Smooth muscle cell (in vitro differentiated cells): ENCODE measurements around the gene MMS19. TPM values are rescaled to one million over a fixed set of nuclear protein-coding genes. Genes with fewer than 3 reads are reported as not detected.

Source experiments
- DNase-seq: peaks from one replicate; lab custom pipeline; 2025; ENCODE audit not compliant: unreplicated experiment; lab: John Stamatoyannopoulos, UW
- H2AFZ ChIP-seq: fragments of 200-600 bp; sonication (generic); 2 replicates; pipeline ENCODE4 v1.6.0; 2016; ENCODE audit warnings: antibody characterized with exemption, low read depth, mild to moderate bottlenecking
- H3F3A ChIP-seq: fragments of 200-600 bp; sonication (generic); 2 replicates; pipeline ENCODE4 v1.6.0; 2017; ENCODE audit warnings: antibody characterized with exemption, low read depth
- H3K27ac ChIP-seq: fragments of 200-600 bp; sonication (generic); 2 replicates; pipeline ENCODE4 v1.5.1; 2016; ENCODE audit warnings: low read depth, mild to moderate bottlenecking
- H3K27me3 ChIP-seq: fragments of 200-600 bp; sonication (generic); 2 replicates; pipeline ENCODE4 v1.6.1; 2016; ENCODE audit warnings: low read depth, mild to moderate bottlenecking
- H3K36me3 ChIP-seq: fragments of 200-600 bp; sonication (generic); 2 replicates; pipeline ENCODE4 v1.5.1; 2016; ENCODE audit warnings: low read depth
- H3K4me1 ChIP-seq: fragments of 200-600 bp; sonication (generic); 2 replicates; pipeline ENCODE4 v1.5.1; 2016; ENCODE audit warnings: low read depth
- H3K4me2 ChIP-seq: fragments of 200-600 bp; sonication (generic); 2 replicates; pipeline ENCODE4 v1.6.0; 2016; ENCODE audit warnings: mild to moderate bottlenecking
- H3K4me3 ChIP-seq: fragments of 200-600 bp; sonication (generic); 2 replicates; pipeline ENCODE4 v1.5.1; 2016; ENCODE audit warnings: mild to moderate bottlenecking
- H3K79me2 ChIP-seq: fragments of 200-600 bp; sonication (generic); 2 replicates; pipeline ENCODE4 v1.6.0; 2016; ENCODE audit warnings: low read depth, mild to moderate bottlenecking
- H3K9ac ChIP-seq: fragments of 200-600 bp; sonication (generic); 2 replicates; pipeline ENCODE4 v1.6.0; 2016; ENCODE audit warnings: low read depth
- H3K9me3 ChIP-seq: fragments of 200-600 bp; sonication (generic); replicated peaks from 2 replicates; pipeline ENCODE4 v1.5.1; 2016; ENCODE audit warnings: low read depth
- H4K20me1 ChIP-seq: fragments of 200-600 bp; sonication (generic); 2 replicates; pipeline ENCODE4 v1.6.0; 2016; ENCODE audit warnings: low read depth
- CTCF ChIP-seq: fragments of 200-600 bp; sonication (generic); IDR thresholded peaks from 2 replicates; pipeline ENCODE4 v1.5.1; 2017; ENCODE audit warnings: borderline replicate concordance, mild to moderate bottlenecking, antibody characterized with exemption; ENCODE audit not compliant: insufficient read depth, poor library complexity, severe bottlenecking
- WGBS: methylation state at CpG from one replicate; pipeline ENCODE4 v1.1.7; 2016; ENCODE audit warnings: low lambda C conversion rate; 5-methylcytosine and 5-hydroxymethylcytosine counted together
- polyA plus RNA-seq: library from polyadenylated mRNA; unstranded; fragments of >200 nt; fragmentation: Nextera tagmentation; extraction: Ambion mirVana; gene quantifications from 2 replicates; pipeline ENCODE4 v1.2.1, GENCODE V29; 2016
- total RNA-seq: library from RNA; depleted of rRNA; stranded (reverse); fragments of >200 nt; gene quantifications from 2 replicates; pipeline ENCODE4 v1.2.3, GENCODE V29; 2014

MMS19 gene
- total and polyA plus RNA-seq, 2 experiments from 2014 or later: 76.8 to 97.9 TPM

GRCh38 chr10:97546456-97547270 is 48.4 kb upstream of the MMS19 start:
- H2AFZ ChIP-seq: no peak overlapping the region
- H3K27me3 ChIP-seq: no peaks in the 10 kb centered on the region
- no peak overlapping the region for H3K27ac ChIP-seq
- H3K4me1 ChIP-seq: peaks cover 47% of the 10 kb centered on the region
- 89% methylated on average over 18 of the region's 18 CpGs for WGBS
- H3K9ac ChIP-seq: no peak overlapping the region
- no peaks in the 10 kb centered on the region for H4K20me1 ChIP-seq
- no peak overlapping the region for H3K4me3 ChIP-seq
- DNase-seq: no peak
- no peak for TF ChIP-seq CTCF
- no peaks in the 10 kb centered on the region for H3K36me3 ChIP-seq
- H3F3A ChIP-seq: peaks cover 27% of the 10 kb centered on the region
- H3K79me2 ChIP-seq: peaks cover 42% of the 10 kb centered on the region
- no peaks in the 10 kb centered on the region for H3K9me3 ChIP-seq
- H3K4me2 ChIP-seq: no peak overlapping the region

GRCh38 chr10:97543025-97543546 is 44.9 kb upstream of the MMS19 start:
- Histone ChIP-seq H3K9ac (peak overlapping the region; percentile 93), H3K79me2 (peaks cover 33% of the 10 kb centered on the region), H3F3A (peaks cover 31% of the 10 kb centered on the region), H3K27me3 (no peaks in the 10 kb centered on the region), H3K9me3 (no peaks in the 10 kb centered on the region), H3K4me1 (peaks cover 34% of the 10 kb centered on the region), H4K20me1 (no peaks in the 10 kb centered on the region), H3K4me3 (no peak overlapping the region), H3K27ac (peak overlapping the region; percentile 99), H3K4me2 (peak overlapping the region; percentile 74), H2AFZ (no peak overlapping the region), H3K36me3 (no peaks in the 10 kb centered on the region)
- peak; percentile 42 for DNase-seq
- WGBS: 16% methylated on average over 10 of the region's 10 CpGs
- TF ChIP-seq CTCF: no peak

- H3F3A ChIP-seq: peaks cover 31% of the 10 kb centered on the region
- no peaks in the 10 kb centered on the region for H4K20me1 ChIP-seq
- no peak for TF ChIP-seq CTCF
- peaks cover 31% of the 10 kb centered on the region for H3K4me1 ChIP-seq
- DNase-seq: peak; percentile 41
- H2AFZ ChIP-seq: no peak overlapping the region
- H3K9me3 ChIP-seq: no peaks in the 10 kb centered on the region
- H3K4me2 ChIP-seq: peak overlapping the region; percentile 74
- H3K27me3 ChIP-seq: no peaks in the 10 kb centered on the region
- H3K9ac ChIP-seq: peak overlapping the region; percentile 93
- H3K27ac ChIP-seq: peak overlapping the region; percentile 99
- 22% methylated on average over 8 of the region's 9 CpGs for WGBS
- peaks cover 35% of the 10 kb centered on the region for H3K79me2 ChIP-seq
- no peaks in the 10 kb centered on the region for H3K36me3 ChIP-seq
- H3K4me3 ChIP-seq: no peak overlapping the region
These were observed 44.2 kb upstream of the MMS19 start for GRCh38 chr10:97542169-97543024.
